Endothelial cell (in vitro differentiated cells): ENCODE results near the gene PIK3C2G. TPM values are rescaled to one million over a fixed set of nuclear protein-coding genes. Genes with fewer than 3 reads are reported as not detected.
A peak's percentile ranks its signal among the peaks of the same experiment; 100 is the strongest.

ENCODE experiments used
- DNase-seq: peaks from one replicate; pipeline ENCODE4 v3.0.0; 2021; ENCODE audit warnings: low spot score
- H3K27ac Mint-ChIP-seq: one replicate; pipeline ENCODE4 v1.8.0; 2021; ENCODE audit warnings: mixed read lengths, inconsistent platforms; ENCODE audit not compliant: unreplicated experiment
- H3K27me3 Mint-ChIP-seq: one replicate; pipeline ENCODE4 v1.8.0; 2021; ENCODE audit warnings: mild to moderate bottlenecking, moderate library complexity, mixed read lengths, inconsistent platforms; ENCODE audit not compliant: unreplicated experiment
- H3K36me3 Mint-ChIP-seq: one replicate; pipeline ENCODE4 v1.8.0; 2021; ENCODE audit warnings: mild to moderate bottlenecking, low read depth, mixed read lengths, inconsistent platforms; ENCODE audit not compliant: unreplicated experiment
- H3K4me1 Mint-ChIP-seq: one replicate; pipeline ENCODE4 v1.8.0; 2021; ENCODE audit warnings: mild to moderate bottlenecking, mixed read lengths, inconsistent platforms; ENCODE audit not compliant: unreplicated experiment
- H3K4me3 Mint-ChIP-seq: one replicate; pipeline ENCODE4 v1.8.0; 2021; ENCODE audit warnings: mild to moderate bottlenecking, mixed read lengths, inconsistent platforms; ENCODE audit not compliant: unreplicated experiment
- H3K9me3 Mint-ChIP-seq: one replicate; pipeline ENCODE4 v1.8.0; 2021; ENCODE audit warnings: mixed read lengths, inconsistent platforms; ENCODE audit not compliant: unreplicated experiment
- CTCF ChIP-seq: fragments of 200-600 bp; sonication (generic); IDR thresholded peaks from one replicate; pipeline ENCODE4 v1.5.0; 2021; ENCODE audit warnings: antibody characterized with exemption; ENCODE audit not compliant: unreplicated experiment
- total RNA-seq: library from RNA; stranded (reverse); fragmentation: NEBNext Ultra II Directional; extraction: Animal tissue kit (Norgen Biotek cat#: 25700); gene quantifications from one replicate; pipeline ENCODE4 v1.2.1, GENCODE V29; 2021; ENCODE audit not compliant: unreplicated experiment

The PIK3C2G gene
- total RNA-seq, 1 donor from 2014 or later = not detected

- Mint-ChIP-seq H3K4me1 (peaks cover 9% of the 10 kb centered on the region), H3K36me3 (no peaks in the 10 kb centered on the region), H3K27me3 (no peaks in the 10 kb centered on the region), H3K27ac (no peak overlapping the region), H3K9me3 (no peaks in the 10 kb centered on the region), H3K4me3 (no peak overlapping the region)
- TF ChIP-seq CTCF = no peak
- no peak for DNase-seq
Measured at GRCh38 chr12:18270958-18271460, 9.7 kb downstream of the PIK3C2G start.

- Mint-ChIP-seq H3K4me3 (no peak overlapping the region), H3K4me1 (peaks cover 16% of the 10 kb centered on the region), H3K27ac (peak overlapping the region; percentile 13), H3K27me3 (no peaks in the 10 kb centered on the region), H3K36me3 (no peaks in the 10 kb centered on the region), H3K9me3 (no peaks in the 10 kb centered on the region)
- DNase-seq = no peak
- TF ChIP-seq CTCF = no peak
Measured at GRCh38 chr12:18275981-18276380, 14.7 kb downstream of the PIK3C2G start.

- peak overlapping the region; percentile 75 for H3K27ac Mint-ChIP-seq
- no peak overlapping the region for H3K4me3 Mint-ChIP-seq
- peaks cover 14% of the 10 kb centered on the region for H3K4me1 Mint-ChIP-seq
- no peaks in the 10 kb centered on the region for H3K9me3 Mint-ChIP-seq
- H3K36me3 Mint-ChIP-seq = no peaks in the 10 kb centered on the region
- TF ChIP-seq CTCF = no peak
- DNase-seq = no peak
- no peaks in the 10 kb centered on the region for H3K27me3 Mint-ChIP-seq
Measured at GRCh38 chr12:18277196-18277595, 15.9 kb downstream of the PIK3C2G start.

GRCh38 chr12:18280728-18281127 is 19.4 kb downstream of the PIK3C2G start:
- no peak for DNase-seq
- Mint-ChIP-seq H3K4me3 (no peak overlapping the region), H3K27ac (no peak overlapping the region), H3K27me3 (no peaks in the 10 kb centered on the region), H3K36me3 (no peaks in the 10 kb centered on the region), H3K9me3 (no peaks in the 10 kb centered on the region), H3K4me1 (peaks cover 24% of the 10 kb centered on the region)
- no peak for TF ChIP-seq CTCF

GRCh38 chr12:18281941-18282340 is 20.6 kb downstream of the PIK3C2G start:
- Mint-ChIP-seq H3K9me3 (no peaks in the 10 kb centered on the region), H3K27me3 (no peaks in the 10 kb centered on the region), H3K27ac (no peak overlapping the region), H3K36me3 (no peaks in the 10 kb centered on the region), H3K4me3 (no peak overlapping the region), H3K4me1 (peaks cover 19% of the 10 kb centered on the region)
- no peak for TF ChIP-seq CTCF
- DNase-seq = no peak
